Stimulated activated naive CD8-positive, alpha-beta T cell treated with anti-CD3 and anti-CD28 coated beads, Interleukin-15, Interleukin-2, amounts not matched to agents 100 ng/mL and 50 ng/mL, for 24 hours (primary cell): ENCODE measurements around the gene JAK1.

Experiments used
- H3K27ac Mint-ChIP-seq: one replicate; pipeline ENCODE4 v1.8.0; 2021; ENCODE audit warnings: mild to moderate bottlenecking, mixed read lengths
- H3K27me3 Mint-ChIP-seq: one replicate; pipeline ENCODE4 v1.8.0; 2021; ENCODE audit warnings: mixed read lengths
- H3K36me3 Mint-ChIP-seq: one replicate; pipeline ENCODE4 v1.8.0; 2021; ENCODE audit warnings: low read depth, mixed read lengths
- H3K4me1 Mint-ChIP-seq: one replicate; pipeline ENCODE4 v1.8.0; 2021; ENCODE audit warnings: low read depth, mixed read lengths
- H3K4me3 Mint-ChIP-seq: one replicate; pipeline ENCODE4 v1.8.0; 2021; ENCODE audit warnings: mild to moderate bottlenecking, mixed read lengths
- H3K9me3 Mint-ChIP-seq: one replicate; pipeline ENCODE4 v1.8.0; 2021; ENCODE audit warnings: mixed read lengths

The JAK1 gene

DNA sequence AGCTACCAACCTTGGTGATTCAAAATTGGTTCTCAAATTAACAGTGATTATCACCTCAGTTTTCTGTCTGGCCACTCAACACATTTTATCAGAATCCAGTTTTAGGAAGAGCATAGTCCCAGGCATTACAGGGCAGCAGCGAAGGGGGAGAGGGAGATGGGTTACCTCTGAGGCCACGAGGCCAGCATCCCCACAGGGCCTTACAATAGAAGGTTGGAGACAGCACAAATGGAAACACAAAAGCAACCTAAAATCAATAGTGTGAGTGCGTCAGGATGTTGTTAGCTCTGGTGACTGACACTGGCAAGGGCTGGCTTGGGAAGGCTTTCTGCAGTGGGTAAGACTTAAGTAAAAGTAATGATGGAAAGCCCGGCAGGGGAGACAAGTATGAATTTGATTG, 79.5 kb downstream of the JAK1 start:
- peaks cover 74% of the 10 kb centered on the region for H3K4me1 Mint-ChIP-seq
- no peaks in the 10 kb centered on the region for H3K9me3 Mint-ChIP-seq
- no peak overlapping the region for H3K27ac Mint-ChIP-seq
- peaks cover 27% of the 10 kb centered on the region for H3K36me3 Mint-ChIP-seq
- no peaks in the 10 kb centered on the region for H3K27me3 Mint-ChIP-seq
- H3K4me3 Mint-ChIP-seq: no peak overlapping the region

DNA sequence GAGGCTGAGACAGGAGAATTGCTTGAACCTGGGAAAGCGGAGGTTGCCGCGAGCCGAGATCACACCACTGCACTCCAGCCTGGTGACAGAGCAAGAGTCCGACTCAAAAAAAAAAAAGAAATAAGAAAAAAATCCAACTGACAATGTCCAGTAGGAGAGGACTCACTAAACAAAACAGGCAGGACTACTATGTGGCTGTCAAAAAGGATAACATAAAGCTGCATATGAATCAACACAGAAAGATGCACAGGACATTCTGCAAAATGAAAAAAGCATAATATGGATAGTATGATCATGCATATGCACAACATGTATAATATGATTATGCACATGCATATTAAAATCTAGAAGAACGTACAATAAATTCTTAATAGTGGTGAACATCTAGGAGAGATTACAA, 80.7 kb downstream of the JAK1 start:
- peaks cover 31% of the 10 kb centered on the region for H3K36me3 Mint-ChIP-seq
- no peak overlapping the region for H3K4me3 Mint-ChIP-seq
- H3K27me3 Mint-ChIP-seq: no peaks in the 10 kb centered on the region
- peaks cover 69% of the 10 kb centered on the region for H3K4me1 Mint-ChIP-seq
- H3K9me3 Mint-ChIP-seq: no peaks in the 10 kb centered on the region
- no peak overlapping the region for H3K27ac Mint-ChIP-seq

DNA sequence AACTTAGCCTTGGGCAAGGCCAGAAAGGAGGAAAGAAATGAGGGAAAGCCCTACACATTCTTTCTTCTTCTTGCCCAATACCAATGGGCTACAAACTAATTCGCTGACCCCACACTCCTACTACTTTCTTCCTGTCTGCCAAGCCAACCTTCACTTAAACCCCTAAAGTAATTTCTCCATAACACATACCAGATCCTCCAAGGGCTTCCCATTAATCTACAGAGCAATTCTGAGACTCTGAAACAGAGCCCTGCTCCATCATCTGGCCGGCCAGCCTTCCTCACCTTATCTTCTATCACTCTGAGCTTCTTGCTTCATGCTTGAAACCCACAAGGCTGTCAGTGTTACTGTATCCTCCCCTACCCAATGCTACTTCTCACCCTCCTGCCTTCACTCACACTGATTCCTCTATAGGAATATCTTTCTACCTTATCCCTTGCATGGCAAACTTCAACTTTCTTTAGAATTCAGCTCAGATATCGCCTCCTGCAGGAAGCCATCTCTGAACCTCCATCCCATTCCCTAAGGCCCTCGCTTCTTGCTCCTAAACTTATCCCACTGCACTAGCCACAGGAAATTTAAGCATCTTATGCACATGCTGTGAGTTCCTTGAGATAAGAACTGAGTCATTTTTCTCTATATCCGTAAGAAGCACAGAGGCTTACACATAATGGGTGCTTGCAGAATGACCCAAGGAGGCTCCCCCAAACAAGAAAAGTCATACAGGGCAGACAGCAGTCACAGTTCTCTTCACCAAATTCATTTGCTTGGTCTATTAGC, 81.9 kb downstream of the JAK1 start:
- Mint-ChIP-seq H3K27ac (no peak overlapping the region), H3K36me3 (peaks cover 34% of the 10 kb centered on the region), H3K4me3 (no peak overlapping the region), H3K4me1 (peaks cover 57% of the 10 kb centered on the region), H3K27me3 (no peaks in the 10 kb centered on the region), H3K9me3 (no peaks in the 10 kb centered on the region)

DNA sequence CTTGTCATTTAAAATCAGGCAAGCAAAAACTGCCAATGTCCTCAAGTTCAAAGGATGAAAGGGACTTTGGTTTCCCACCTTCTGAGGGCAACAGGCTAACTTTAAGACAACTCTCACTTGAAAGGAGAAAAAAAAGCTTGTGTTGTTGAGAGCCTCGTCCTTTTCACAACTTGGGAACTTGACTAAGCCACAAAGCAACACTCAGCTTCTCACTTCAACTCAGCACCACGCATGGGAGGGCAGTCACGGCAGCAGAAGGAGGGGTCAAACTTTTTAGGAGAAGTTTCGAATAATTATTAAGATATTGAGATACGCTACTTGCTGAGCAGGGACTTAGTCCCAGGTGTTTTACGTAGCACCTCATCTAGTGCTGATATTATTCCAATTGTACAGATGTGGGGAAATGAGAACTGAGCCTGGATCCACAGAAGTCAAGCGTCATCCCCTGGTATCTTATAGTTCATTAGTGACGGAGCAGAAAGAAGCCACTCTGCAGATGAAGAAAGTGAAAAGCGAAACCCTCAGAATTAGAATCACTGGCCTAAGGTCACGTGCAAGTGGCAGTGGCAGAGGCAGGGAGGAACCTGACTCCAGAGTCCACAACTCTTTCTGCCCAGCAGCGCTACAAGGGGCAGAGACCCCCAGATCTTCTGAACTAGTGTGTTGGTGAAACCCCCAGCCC, 83.6 kb downstream of the JAK1 start:
- H3K36me3 Mint-ChIP-seq: peaks cover 46% of the 10 kb centered on the region
- H3K4me3 Mint-ChIP-seq: no peak overlapping the region
- H3K27me3 Mint-ChIP-seq: no peaks in the 10 kb centered on the region
- H3K27ac Mint-ChIP-seq: no peak overlapping the region
- H3K9me3 Mint-ChIP-seq: no peaks in the 10 kb centered on the region
- H3K4me1 Mint-ChIP-seq: peaks cover 56% of the 10 kb centered on the region

DNA sequence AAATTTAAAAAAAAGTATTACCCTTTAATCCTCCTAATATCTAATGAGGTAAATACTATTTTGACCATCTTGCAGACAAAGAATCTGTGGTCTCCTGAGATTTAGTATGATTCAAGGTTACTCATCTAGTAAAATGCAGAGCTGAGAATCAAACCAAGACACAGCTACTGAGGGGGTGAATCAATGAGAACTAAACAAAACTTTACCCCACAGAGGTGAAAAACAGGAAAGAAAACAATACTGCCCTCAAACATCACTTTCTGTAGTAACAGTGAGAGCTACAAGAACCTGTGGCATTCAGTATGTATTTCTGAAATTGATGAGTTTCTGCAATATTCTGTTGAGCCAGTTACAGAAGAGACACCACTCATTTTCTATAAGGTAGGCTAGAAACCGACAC, 85.1 kb downstream of the JAK1 start:
- no peaks in the 10 kb centered on the region for H3K27me3 Mint-ChIP-seq
- no peak overlapping the region for H3K27ac Mint-ChIP-seq
- peaks cover 61% of the 10 kb centered on the region for H3K36me3 Mint-ChIP-seq
- H3K4me3 Mint-ChIP-seq: no peak overlapping the region
- no peaks in the 10 kb centered on the region for H3K9me3 Mint-ChIP-seq
- peaks cover 57% of the 10 kb centered on the region for H3K4me1 Mint-ChIP-seq

DNA sequence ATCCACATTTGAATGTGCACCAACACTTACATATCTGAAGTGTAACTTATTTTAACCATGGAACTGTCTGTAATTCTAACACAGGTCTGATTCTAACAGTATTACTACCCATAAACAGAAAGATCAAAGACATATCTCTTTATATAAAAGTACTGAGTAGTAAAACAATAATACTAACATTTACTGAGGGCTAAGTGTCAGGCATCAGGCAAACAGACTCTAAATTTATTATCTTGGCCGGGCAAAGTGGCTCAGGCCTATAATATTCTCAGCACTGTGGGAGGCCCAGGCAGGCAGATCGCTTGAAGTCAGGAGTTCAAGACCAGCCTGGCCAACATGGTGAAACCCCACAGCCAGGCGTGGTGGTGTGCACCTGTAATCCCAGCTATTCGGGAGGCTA, 85.9 kb downstream of the JAK1 start:
- peaks cover 64% of the 10 kb centered on the region for H3K4me1 Mint-ChIP-seq

DNA sequence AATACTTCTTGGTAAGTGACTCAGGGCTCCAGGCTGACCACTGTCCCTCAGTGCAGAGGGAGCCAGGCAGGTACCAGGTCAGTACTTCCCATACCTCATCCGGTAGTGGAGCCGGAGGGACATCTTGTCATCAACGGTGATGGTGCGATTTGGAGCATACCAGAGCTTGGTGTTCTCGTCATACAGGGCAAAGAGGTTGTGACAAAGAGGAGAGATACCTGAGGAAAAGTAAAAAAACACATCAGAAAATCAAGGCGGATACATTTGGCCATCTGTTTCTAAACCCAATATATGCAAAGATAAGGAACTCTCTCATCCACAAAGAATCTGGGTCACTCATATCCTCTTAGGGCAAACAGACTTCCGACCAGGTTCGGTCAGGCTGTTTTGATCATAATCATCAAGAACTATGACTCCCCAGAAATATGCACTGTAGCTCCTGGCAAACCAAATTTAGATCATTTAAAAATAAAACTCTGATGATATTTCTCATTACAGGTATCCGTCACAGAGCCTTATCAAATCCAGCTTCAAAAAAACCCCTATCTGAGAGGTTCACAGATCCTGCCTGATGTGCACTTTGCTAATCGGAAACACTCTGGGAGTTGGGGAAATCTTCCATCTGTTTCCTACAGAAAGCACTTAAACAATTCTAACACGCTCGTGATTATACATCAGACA, 87.3 kb downstream of the JAK1 start:
- H3K9me3 Mint-ChIP-seq: no peaks in the 10 kb centered on the region
- H3K27me3 Mint-ChIP-seq: no peaks in the 10 kb centered on the region
- H3K4me1 Mint-ChIP-seq: peaks cover 63% of the 10 kb centered on the region
- no peak overlapping the region for H3K27ac Mint-ChIP-seq
- no peak overlapping the region for H3K4me3 Mint-ChIP-seq
- peaks cover 71% of the 10 kb centered on the region for H3K36me3 Mint-ChIP-seq

More for the DNA sequence above, 85.9 kb downstream of the JAK1 start:
- Mint-ChIP-seq H3K4me3 (no peak overlapping the region), H3K36me3 (peaks cover 69% of the 10 kb centered on the region), H3K27ac (no peak overlapping the region), H3K9me3 (no peaks in the 10 kb centered on the region), H3K27me3 (no peaks in the 10 kb centered on the region)

DNA sequence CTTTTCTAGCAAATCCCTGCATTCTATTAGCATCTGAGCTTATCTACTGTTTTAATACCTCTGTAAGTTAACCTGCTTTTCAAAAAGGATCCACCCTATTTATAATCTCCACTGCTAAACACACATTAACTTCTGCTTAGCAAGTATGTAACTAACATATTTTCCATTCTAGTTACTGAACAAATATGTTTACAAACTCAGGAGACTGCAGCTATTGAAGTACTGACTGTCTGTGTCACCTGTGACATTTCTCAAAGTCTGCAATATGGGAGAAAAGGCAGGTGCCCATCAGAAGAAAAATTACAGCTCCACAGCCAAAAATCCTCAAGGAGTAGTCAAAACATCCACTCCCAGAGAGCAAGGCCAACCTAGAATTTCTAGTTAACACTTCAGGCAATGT, 88.3 kb downstream of the JAK1 start:
- Mint-ChIP-seq H3K9me3 (no peaks in the 10 kb centered on the region), H3K27ac (peak overlapping the region; percentile 5), H3K4me1 (peaks cover 59% of the 10 kb centered on the region), H3K36me3 (peaks cover 68% of the 10 kb centered on the region), H3K4me3 (no peak overlapping the region), H3K27me3 (no peaks in the 10 kb centered on the region)

DNA sequence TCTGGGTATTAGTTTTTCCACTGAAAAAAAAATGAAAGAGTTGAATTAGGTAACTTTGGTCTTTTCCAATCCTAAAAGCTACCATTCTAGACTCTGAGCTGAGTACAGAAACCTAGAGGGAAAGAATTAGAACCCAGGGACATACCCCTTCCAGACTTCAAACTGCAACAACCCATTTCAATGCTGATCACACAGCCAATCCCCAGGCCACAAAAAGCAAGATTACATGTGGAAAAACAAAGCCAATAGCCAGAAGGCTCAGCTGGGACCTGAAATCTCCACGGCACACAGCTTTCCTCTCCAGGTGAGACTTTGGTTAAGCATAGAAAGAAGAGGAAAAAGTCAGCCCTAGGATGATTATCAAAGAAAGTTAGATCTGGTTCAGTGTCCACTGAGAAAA, 88.8 kb downstream of the JAK1 start:
- Mint-ChIP-seq H3K4me1 (peaks cover 55% of the 10 kb centered on the region), H3K27me3 (no peaks in the 10 kb centered on the region), H3K9me3 (no peaks in the 10 kb centered on the region), H3K27ac (peak overlapping the region; percentile 24), H3K4me3 (no peak overlapping the region), H3K36me3 (peaks cover 68% of the 10 kb centered on the region)

DNA sequence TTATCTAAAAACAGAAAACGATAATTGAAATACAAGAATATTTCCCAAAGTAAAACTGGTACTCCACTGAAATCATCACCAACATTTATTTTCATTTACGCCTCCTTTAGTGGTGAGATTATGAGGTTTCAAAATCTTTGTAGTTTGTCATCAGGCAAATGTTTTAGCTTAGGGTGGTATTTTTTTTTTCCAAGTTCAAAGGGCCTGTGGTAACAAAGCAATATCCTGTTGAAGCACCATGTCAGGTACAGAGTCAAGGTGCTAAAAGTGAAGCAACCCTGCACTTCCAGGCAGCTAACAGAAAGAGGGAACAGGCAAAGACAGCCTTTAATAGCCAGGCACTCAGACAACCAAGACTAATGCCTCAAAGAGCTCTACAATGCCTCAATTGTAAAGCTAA, 89.2 kb downstream of the JAK1 start:
- no peaks in the 10 kb centered on the region for H3K9me3 Mint-ChIP-seq
- H3K27ac Mint-ChIP-seq: peak overlapping the region; percentile 38
- no peaks in the 10 kb centered on the region for H3K27me3 Mint-ChIP-seq
- peaks cover 52% of the 10 kb centered on the region for H3K4me1 Mint-ChIP-seq
- peaks cover 69% of the 10 kb centered on the region for H3K36me3 Mint-ChIP-seq
- H3K4me3 Mint-ChIP-seq: no peak overlapping the region

DNA sequence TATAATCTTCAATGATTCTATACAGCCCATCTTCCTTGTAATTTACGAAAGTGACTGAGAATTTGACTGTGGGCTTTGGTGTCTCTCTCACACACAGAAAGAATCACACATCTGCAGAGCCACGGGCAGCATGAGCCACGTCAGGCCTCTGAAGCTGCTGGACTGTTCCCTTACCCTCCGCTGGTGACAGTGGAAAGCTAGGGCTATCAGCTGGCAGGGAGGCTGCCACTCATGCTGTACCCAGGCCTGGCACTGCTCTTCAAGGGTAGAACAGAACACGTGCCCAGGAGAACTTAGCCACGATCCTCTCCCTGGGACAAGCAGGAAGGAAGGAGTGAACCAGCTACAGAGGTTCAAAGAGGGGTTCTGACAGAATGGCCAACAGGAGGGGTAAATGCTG, 90.7 kb downstream of the JAK1 start:
- Mint-ChIP-seq H3K27ac (peak overlapping the region; percentile 48), H3K27me3 (no peaks in the 10 kb centered on the region), H3K4me3 (no peak overlapping the region), H3K4me1 (peaks cover 42% of the 10 kb centered on the region), H3K36me3 (peaks cover 77% of the 10 kb centered on the region), H3K9me3 (no peaks in the 10 kb centered on the region)

DNA sequence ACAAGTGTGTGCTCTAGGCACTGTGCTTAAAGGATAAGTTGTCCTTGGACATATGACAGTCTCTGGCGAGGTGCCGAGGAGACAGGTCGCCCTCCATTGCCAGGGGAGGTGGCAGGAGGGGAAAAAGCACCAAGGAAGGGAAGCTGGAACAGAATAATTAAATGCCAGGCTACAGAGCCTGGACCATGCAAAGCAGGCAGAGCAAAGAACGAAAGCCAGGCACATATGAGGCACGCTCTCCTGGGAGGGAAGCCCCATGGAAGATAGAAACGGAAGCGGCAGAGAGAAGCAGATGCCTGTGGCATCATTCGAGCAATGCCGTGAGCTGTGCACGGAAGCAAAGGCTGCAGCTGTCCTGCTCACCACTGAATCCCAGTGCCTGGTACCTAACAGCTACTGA, 91.2 kb downstream of the JAK1 start:
- Mint-ChIP-seq H3K4me1 (peaks cover 42% of the 10 kb centered on the region), H3K4me3 (no peak overlapping the region), H3K9me3 (no peaks in the 10 kb centered on the region), H3K27ac (no peak overlapping the region), H3K27me3 (no peaks in the 10 kb centered on the region), H3K36me3 (peaks cover 79% of the 10 kb centered on the region)

DNA sequence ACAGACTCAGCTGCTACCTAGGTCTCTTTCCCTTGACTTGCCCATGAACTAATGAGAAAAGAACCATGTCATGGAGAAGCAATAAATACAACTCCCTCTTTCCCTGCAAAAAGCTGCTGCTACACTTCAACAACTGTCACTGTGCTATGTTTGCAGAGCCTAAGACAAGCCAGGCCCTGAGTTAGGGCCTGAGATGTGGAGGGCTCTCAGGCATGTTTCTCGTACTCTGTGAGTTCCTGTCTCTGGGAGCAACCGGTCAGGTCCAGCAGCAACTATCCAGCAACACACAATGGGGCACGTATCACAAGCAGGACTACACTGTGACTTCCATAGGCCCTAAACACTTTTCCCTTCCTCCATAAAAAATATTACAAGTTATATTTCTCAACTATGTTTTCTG, 91.7 kb downstream of the JAK1 start:
- Mint-ChIP-seq H3K27ac (no peak overlapping the region), H3K27me3 (no peaks in the 10 kb centered on the region), H3K36me3 (peaks cover 84% of the 10 kb centered on the region), H3K4me3 (no peak overlapping the region), H3K4me1 (peaks cover 42% of the 10 kb centered on the region), H3K9me3 (no peaks in the 10 kb centered on the region)

DNA sequence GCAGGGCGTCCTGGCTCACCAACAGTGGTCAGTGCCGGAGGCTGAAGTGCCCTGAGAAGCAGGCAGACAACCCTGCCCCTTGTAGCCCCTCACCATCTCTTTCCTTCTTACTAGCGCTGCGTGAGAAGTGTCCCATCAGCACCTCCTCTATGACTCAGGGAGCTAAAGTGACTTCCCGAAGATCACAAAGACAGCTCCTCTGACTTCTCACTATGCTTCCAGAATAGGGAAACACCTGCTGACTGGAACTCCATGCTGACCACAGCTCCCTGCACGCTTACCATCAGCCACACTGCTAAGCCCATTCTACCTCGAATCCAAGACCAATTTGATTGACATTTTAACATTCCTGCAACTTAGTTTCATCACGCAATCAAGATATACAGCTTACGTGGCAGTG, 92.8 kb downstream of the JAK1 start:
- Mint-ChIP-seq H3K27ac (no peak overlapping the region), H3K4me3 (no peak overlapping the region), H3K9me3 (no peaks in the 10 kb centered on the region), H3K4me1 (peaks cover 34% of the 10 kb centered on the region), H3K36me3 (peaks cover 87% of the 10 kb centered on the region), H3K27me3 (no peaks in the 10 kb centered on the region)

DNA sequence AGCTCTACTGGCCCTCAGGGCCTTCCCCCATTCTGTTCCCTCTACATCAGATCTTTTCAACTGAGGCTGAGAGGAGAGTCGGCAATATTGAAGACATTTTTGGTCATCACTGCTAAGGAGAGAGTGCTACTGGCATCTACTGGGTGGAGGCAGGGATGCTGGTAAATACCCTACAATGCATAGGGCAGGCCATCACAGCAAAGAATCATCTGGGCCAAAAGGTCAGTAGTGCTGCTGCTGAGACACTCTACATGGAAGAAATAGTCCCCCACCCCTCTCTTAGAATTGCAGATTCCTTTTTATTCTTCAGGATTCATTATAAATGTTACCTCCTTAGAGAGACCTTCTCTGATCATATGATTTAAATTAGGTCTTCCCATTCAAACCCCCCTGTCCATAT, 94.3 kb downstream of the JAK1 start:
- Mint-ChIP-seq H3K9me3 (no peaks in the 10 kb centered on the region), H3K36me3 (peaks cover 81% of the 10 kb centered on the region), H3K27me3 (no peaks in the 10 kb centered on the region), H3K27ac (no peak overlapping the region), H3K4me3 (no peak overlapping the region), H3K4me1 (peaks cover 22% of the 10 kb centered on the region)
